ENCODE data around the gene UNCX.
"Not testable (repeated sequence)": the region's sequence is repeated elsewhere in the genome, so short reads cannot be mapped to it uniquely, and the experiment has no call there.

The UNCX gene

DNA sequence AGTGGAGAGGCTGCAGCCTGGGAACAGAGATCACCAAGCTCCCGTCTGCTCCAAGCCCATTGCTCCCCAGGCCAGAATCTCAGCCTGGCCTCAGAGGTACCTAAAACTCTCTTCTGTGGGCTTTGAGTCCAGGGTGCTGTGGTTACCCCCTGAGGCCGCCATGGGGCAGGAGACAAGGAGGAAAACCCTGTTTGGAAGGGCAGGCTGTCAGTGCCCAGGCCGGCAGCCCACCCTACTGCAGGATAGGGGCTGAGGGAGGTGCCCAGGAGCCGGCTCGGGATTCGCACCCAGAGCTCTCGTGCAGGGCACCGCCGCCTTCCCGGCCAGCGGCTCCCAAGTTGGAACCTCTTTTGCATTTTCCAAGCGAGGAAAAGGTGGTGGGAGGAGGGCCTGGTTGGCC lies 24.5 kb downstream of the UNCX start:
- TF ChIP-seq, protein P1, sequence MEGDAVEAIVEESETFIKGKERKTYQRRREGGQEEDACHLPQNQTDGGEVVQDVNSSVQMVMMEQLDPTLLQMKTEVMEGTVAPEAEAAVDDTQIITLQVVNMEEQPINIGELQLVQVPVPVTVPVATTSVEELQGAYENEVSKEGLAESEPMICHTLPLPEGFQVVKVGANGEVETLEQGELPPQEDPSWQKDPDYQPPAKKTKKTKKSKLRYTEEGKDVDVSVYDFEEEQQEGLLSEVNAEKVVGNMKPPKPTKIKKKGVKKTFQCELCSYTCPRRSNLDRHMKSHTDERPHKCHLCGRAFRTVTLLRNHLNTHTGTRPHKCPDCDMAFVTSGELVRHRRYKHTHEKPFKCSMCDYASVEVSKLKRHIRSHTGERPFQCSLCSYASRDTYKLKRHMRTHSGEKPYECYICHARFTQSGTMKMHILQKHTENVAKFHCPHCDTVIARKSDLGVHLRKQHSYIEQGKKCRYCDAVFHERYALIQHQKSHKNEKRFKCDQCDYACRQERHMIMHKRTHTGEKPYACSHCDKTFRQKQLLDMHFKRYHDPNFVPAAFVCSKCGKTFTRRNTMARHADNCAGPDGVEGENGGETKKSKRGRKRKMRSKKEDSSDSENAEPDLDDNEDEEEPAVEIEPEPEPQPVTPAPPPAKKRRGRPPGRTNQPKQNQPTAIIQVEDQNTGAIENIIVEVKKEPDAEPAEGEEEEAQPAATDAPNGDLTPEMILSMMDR (IDR thresholded peaks at IDR 0.05; ENCODE audit: extremely low read depth, missing control alignments), result no peak
- no peak for DNase-seq (ENCODE audit: low spot score)

- TF ChIP-seq, protein P1 (IDR thresholded peaks at IDR 0.05; ENCODE audit: extremely low read depth, missing control alignments), result no peak
- DNase-seq (ENCODE audit: low spot score), result no peak
Observed at GRCh38 chr7:1257863-1258262, 25.2 kb downstream of the UNCX start.

DNA sequence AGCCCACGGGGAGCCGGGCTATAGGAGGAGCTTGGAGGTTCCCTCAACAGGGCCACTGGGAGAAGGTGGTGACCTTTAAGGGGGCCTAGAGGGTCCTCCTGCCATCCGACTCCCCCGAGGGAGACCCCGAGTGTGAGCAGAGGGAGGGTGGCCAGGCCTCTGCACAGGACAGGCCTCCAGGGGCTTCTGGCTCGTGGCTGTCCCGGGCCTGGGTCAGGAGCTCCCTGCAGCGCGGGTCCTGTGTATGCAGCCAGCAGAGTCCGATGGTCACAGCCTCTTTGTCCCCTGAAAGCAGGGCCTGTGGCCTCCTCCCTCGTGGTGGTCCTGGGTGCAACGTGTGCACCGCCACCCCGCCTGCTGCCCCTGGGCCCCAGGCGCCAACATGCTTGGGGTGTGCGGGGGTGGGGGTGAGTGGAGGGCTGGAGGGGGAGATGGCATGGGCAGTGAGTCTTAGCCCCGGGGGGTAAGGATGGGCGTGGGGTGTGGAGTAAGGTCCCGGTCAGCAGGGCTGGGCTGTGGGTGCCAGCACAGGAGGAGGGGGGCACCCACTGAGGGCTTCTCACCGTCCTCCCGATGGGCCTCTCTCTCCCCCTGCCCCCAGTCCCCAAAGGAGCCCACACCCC lies 27.1 kb downstream of the UNCX start:
- TF ChIP-seq, protein P1 (IDR thresholded peaks at IDR 0.05; ENCODE audit: extremely low read depth, missing control alignments), result no peak
- DNase-seq (ENCODE audit: low spot score), result no peak

GRCh38 chr7:1260244-1260635 lies 27.6 kb downstream of the UNCX start:
- TF ChIP-seq, protein P1 (IDR thresholded peaks at IDR 0.05; ENCODE audit: extremely low read depth, missing control alignments), result no peak
- DNase-seq (ENCODE audit: low spot score), result no peak

- not testable (repeated sequence) for DNase-seq (ENCODE audit: low spot score)
Observed at GRCh38 chr7:1261036-1261435, 28.4 kb downstream of the UNCX start.

DNA sequence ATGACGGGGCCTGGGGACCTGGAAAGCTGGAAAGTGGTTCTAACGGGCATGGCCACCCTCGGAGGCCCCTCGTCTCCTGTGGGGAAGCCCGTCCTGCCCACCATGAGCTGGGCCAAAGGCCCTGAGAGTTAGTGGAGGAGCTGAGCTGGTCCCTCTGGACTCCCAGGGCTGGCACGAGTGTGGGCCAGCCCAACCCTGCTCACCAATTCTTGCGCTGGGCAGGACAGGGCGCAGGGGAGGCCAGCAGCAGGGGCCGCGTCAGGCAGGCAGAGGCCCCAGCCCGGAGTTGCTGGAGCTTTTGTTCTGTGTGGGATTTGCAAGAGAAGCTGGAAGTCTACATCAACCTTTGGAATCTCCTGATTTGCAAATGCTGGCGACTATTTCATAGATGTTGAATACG lies 29.8 kb downstream of the UNCX start:
- TF ChIP-seq, protein P1 (IDR thresholded peaks at IDR 0.05; ENCODE audit: extremely low read depth, missing control alignments), result no peak
- DNase-seq (ENCODE audit: low spot score), result no peak

DNA sequence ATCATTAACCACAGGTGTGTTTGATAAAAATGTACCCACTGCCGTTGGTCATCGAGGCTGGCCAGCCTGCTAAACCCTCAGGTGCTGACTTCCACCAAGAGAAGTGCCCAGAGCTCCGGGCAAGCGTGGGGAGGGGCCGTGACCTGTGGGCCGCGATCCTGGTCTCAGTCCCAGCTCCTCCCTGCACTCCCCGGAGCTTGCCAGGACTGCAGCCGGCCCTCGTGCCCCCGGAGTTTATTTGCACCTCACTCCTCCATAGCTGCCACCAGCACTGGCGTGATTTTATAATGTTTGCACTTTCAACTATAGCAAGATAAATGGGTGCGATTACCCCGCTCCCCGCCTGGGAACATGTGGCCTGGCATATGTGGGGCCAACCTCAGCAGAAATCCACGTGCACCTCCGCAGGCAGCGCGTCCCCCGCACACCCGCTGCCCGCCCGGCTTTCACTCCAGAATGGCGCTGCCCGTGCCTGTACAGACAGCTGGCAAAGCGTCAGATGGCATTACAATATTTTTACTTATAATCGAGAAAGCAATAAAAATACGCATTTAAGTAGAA lies 30.8 kb downstream of the UNCX start:
- TF ChIP-seq, protein P1 (IDR thresholded peaks at IDR 0.05; ENCODE audit: extremely low read depth, missing control alignments), result no peak
- no peak for DNase-seq (ENCODE audit: low spot score)
